CD4-positive, alpha-beta T cell treated with Interleukin-17A for 1 hour (primary cell): ENCODE results near the gene PPME1.

ENCODE experiments used
- DNase-seq: peaks from one replicate; pipeline ENCODE4 v3.0.0-alpha.2; 2020

PPME1 gene

GRCh38 chr11:74283580-74284180 lies 112.6 kb downstream of the PPME1 start:
- DNase-seq, result no peak

GRCh38 chr11:74284466-74284865 lies 113.4 kb downstream of the PPME1 start:
- no peak for DNase-seq

GRCh38 chr11:74288161-74288560 lies 117.1 kb downstream of the PPME1 start:
- no peak for DNase-seq

- no peak for DNase-seq
Observed at GRCh38 chr11:74288911-74289310, 117.8 kb downstream of the PPME1 start.

- DNase-seq, result no peak
Observed at GRCh38 chr11:74297484-74297883, 126.4 kb downstream of the PPME1 start.

- no peak for DNase-seq
Observed at GRCh38 chr11:74299015-74299414, 127.9 kb downstream of the PPME1 start.
